Mesenchymal stem cell (in vitro differentiated cells and primary cell): ENCODE data around the gene OR1F1.

Experiments used
- DNase-seq: peaks from one replicate; pipeline ENCODE4 v3.0.0-alpha.2; 2013
- H2AFZ ChIP-seq: one replicate; pipeline ENCODE4 v1.6.1; 2013; ENCODE audit warnings: low read depth, mild to moderate bottlenecking, control low read depth, inconsistent platforms, low read length, moderate library complexity
- H2AK5ac ChIP-seq: 2 replicates; pipeline ENCODE4 v1.6.1; 2013; ENCODE audit warnings: low read length, moderate library complexity, mild to moderate bottlenecking, inconsistent platforms; ENCODE audit not compliant: severe bottlenecking
- H2BK120ac ChIP-seq: one replicate; pipeline ENCODE4 v1.6.1; 2013; ENCODE audit warnings: low read depth, mild to moderate bottlenecking, inconsistent platforms, low read length, moderate library complexity
- H2BK12ac ChIP-seq, 2 experiments: one replicate each; pipeline ENCODE4 v1.6.1; 2013; ENCODE audit warnings: inconsistent platforms in 2 of 2, low read length in 2 of 2, mild to moderate bottlenecking in 2 of 2, moderate library complexity in 2 of 2, control low read depth in 1 of 2
- H2BK15ac ChIP-seq: one replicate; pipeline ENCODE4 v1.6.1; 2013; ENCODE audit warnings: mild to moderate bottlenecking, low read depth, inconsistent platforms; ENCODE audit not compliant: poor library complexity, severe bottlenecking
- H2BK5ac ChIP-seq: 2 replicates; pipeline ENCODE4 v1.6.1; 2013; ENCODE audit warnings: low read depth, mild to moderate bottlenecking, low read length, control low read depth, inconsistent platforms; ENCODE audit not compliant: poor library complexity, severe bottlenecking
- H3K14ac ChIP-seq, 2 experiments: one replicate each; pipeline ENCODE4 v1.6.1; 2013; ENCODE audit warnings: inconsistent platforms in 2 of 2, low read length in 2 of 2, control low read depth in 1 of 2, mild to moderate bottlenecking in 1 of 2, moderate library complexity in 1 of 2
- H3K18ac ChIP-seq, 2 experiments: one replicate each; pipeline ENCODE4 v1.6.1; 2013; ENCODE audit warnings: inconsistent platforms in 2 of 2, low read length in 2 of 2, control low read depth in 1 of 2, low read depth in 1 of 2, mild to moderate bottlenecking in 1 of 2
- H3K23ac ChIP-seq, 2 experiments: one replicate each; pipeline ENCODE4 v1.6.1; 2013; ENCODE audit warnings: inconsistent platforms in 2 of 2, low read length in 2 of 2, mild to moderate bottlenecking in 2 of 2, moderate library complexity in 2 of 2, control low read depth in 1 of 2
- H3K27ac ChIP-seq: 2 replicates; pipeline ENCODE4 v1.5.1; 2013; ENCODE audit warnings: mild to moderate bottlenecking, moderate library complexity, low read length, control low read depth, inconsistent platforms; ENCODE audit not compliant: poor library complexity, severe bottlenecking
- H3K27me3 ChIP-seq, 2 experiments: 2 replicates each; pipeline versions ENCODE4 v1.6.1 to v1.7.0; 2013; ENCODE audit warnings: low read length in 2 of 2, mild to moderate bottlenecking in 2 of 2, moderate library complexity in 2 of 2, control low read depth in 1 of 2, inconsistent platforms in 1 of 2; ENCODE audit not compliant: control insufficient read depth in 1 of 2, insufficient read depth in 1 of 2
- H3K36me3 ChIP-seq, 2 experiments: 2 replicates each; pipeline versions ENCODE4 v1.6.1 to v1.7.0; 2013; ENCODE audit warnings: low read length in 2 of 2, control low read depth in 1 of 2, inconsistent platforms in 1 of 2, low read depth in 1 of 2, mild to moderate bottlenecking in 1 of 2; ENCODE audit not compliant: insufficient read depth in 2 of 2, control insufficient read depth in 1 of 2
- H3K4ac ChIP-seq, 2 experiments: one replicate each; pipeline ENCODE4 v1.6.1; 2013; ENCODE audit warnings: inconsistent platforms in 2 of 2, low read length in 2 of 2, mild to moderate bottlenecking in 2 of 2, moderate library complexity in 2 of 2, control low read depth in 1 of 2, low read depth in 1 of 2
- H3K4me1 ChIP-seq: 2 replicates; pipeline ENCODE4 v1.6.1; 2013; ENCODE audit warnings: low read depth, low read length, control low read depth; ENCODE audit not compliant: control insufficient read depth, insufficient read depth
- H3K4me2 ChIP-seq: 2 replicates; pipeline ENCODE4 v1.6.1; 2013; ENCODE audit warnings: low read length, mild to moderate bottlenecking, inconsistent platforms; ENCODE audit not compliant: poor library complexity, severe bottlenecking
- H3K4me3 ChIP-seq, 2 experiments: 2 replicates each; pipeline versions ENCODE4 v1.5.1 to v1.7.0; 2013; ENCODE audit warnings: low read length in 2 of 2, mild to moderate bottlenecking in 2 of 2, control low read depth in 1 of 2, low read depth in 1 of 2; ENCODE audit not compliant: insufficient read depth in 1 of 2
- H3K79me1 ChIP-seq: replicated peaks from 2 replicates; pipeline ENCODE4 v1.6.1; 2013; ENCODE audit warnings: mild to moderate bottlenecking, control low read depth, low read length, inconsistent platforms; ENCODE audit not compliant: poor library complexity, severe bottlenecking
- H3K9ac ChIP-seq: 2 replicates; pipeline ENCODE4 v1.7.0; 2013; ENCODE audit warnings: mild to moderate bottlenecking, low read length, moderate library complexity
- H3K9me3 ChIP-seq: 2 replicates; pipeline ENCODE4 v1.7.0; 2013; ENCODE audit warnings: mild to moderate bottlenecking, low read length; ENCODE audit not compliant: control insufficient read depth
- H4K8ac ChIP-seq: one replicate; pipeline ENCODE4 v1.6.1; 2013; ENCODE audit warnings: inconsistent platforms, mild to moderate bottlenecking, low read length, moderate library complexity
- H4K91ac ChIP-seq: one replicate; pipeline ENCODE4 v1.6.1; 2013; ENCODE audit warnings: mild to moderate bottlenecking, low read length, inconsistent platforms
- WGBS: methylation state at CpG from one replicate; pipeline ENCODE4 v1.1.7; 2013; ENCODE audit warnings: mixed read lengths; 5-methylcytosine and 5-hydroxymethylcytosine counted together

The OR1F1 gene

GRCh38 chr16:3157229-3158025 is 30.6 kb upstream of the OR1F1 start:
- peak overlapping the region in 1 of 2 experiments; percentile 13 for H3K14ac ChIP-seq
- WGBS: under 1% methylated on average over 53 of the region's 59 CpGs
- H3K27ac ChIP-seq: peak overlapping the region; percentile 55
- H2AFZ ChIP-seq: no peak overlapping the region
- peaks cover 16% of the 10 kb centered on the region for H3K4me1 ChIP-seq
- no peaks in the 10 kb centered on the region for H3K9me3 ChIP-seq
- no peak overlapping the region for H2BK120ac ChIP-seq
- H2BK15ac ChIP-seq: no peak overlapping the region
- peak overlapping the region; percentile 75 to 86 for H3K4me3 ChIP-seq
- H2BK12ac ChIP-seq: peak overlapping the region in 1 of 2 experiments; percentile 43
- H3K4ac ChIP-seq: peak overlapping the region in 1 of 2 experiments; percentile 1
- peak overlapping the region; percentile 76 for H4K91ac ChIP-seq
- peak overlapping the region; percentile 98 for H3K4me2 ChIP-seq
- H3K9ac ChIP-seq: peak overlapping the region; percentile 69
- H2AK5ac ChIP-seq: no peak overlapping the region
- peak overlapping the region in 1 of 2 experiments; percentile 16 for H3K18ac ChIP-seq
- no peak overlapping the region for H2BK5ac ChIP-seq
- H3K27me3 ChIP-seq: no peaks in the 10 kb centered on the region
- no peak overlapping the region for H4K8ac ChIP-seq
- peak; percentile 95 for DNase-seq
- H3K36me3 ChIP-seq: no peaks in the 10 kb centered on the region
- H3K23ac ChIP-seq: peak overlapping the region in 1 of 2 experiments; percentile 29
- no peaks in the 10 kb centered on the region for H3K79me1 ChIP-seq

- no peak overlapping the region for H2AK5ac ChIP-seq
- peak overlapping the region in 1 of 2 experiments; percentile 25 for H3K4ac ChIP-seq
- peak overlapping the region in 1 of 2 experiments; percentile 24 for H2BK12ac ChIP-seq
- peak overlapping the region; percentile 75 to 86 for H3K4me3 ChIP-seq
- H3K79me1 ChIP-seq: no peaks in the 10 kb centered on the region
- peak overlapping the region; percentile 76 for H4K8ac ChIP-seq
- peak overlapping the region; percentile 98 for H3K4me2 ChIP-seq
- H3K23ac ChIP-seq: peak overlapping the region in 1 of 2 experiments; percentile 89
- peak overlapping the region; percentile 69 for H3K9ac ChIP-seq
- DNase-seq: peak; percentile 58
- no peaks in the 10 kb centered on the region for H3K36me3 ChIP-seq
- H2BK120ac ChIP-seq: no peak overlapping the region
- H3K14ac ChIP-seq: peak overlapping the region in 1 of 2 experiments; percentile 57
- H2AFZ ChIP-seq: peak overlapping the region; percentile 80
- H3K27ac ChIP-seq: peak overlapping the region; percentile 55
- H2BK15ac ChIP-seq: no peak overlapping the region
- peak overlapping the region; percentile 4 to 38 for H3K18ac ChIP-seq
- no peaks in the 10 kb centered on the region for H3K27me3 ChIP-seq
- no peaks in the 10 kb centered on the region for H3K9me3 ChIP-seq
- peaks cover 13% of the 10 kb centered on the region for H3K4me1 ChIP-seq
- under 1% methylated on average over 27 of the region's 27 CpGs for WGBS
- H2BK5ac ChIP-seq: no peak overlapping the region
- no peak overlapping the region for H4K91ac ChIP-seq
These were observed 29.9 kb upstream of the OR1F1 start for GRCh38 chr16:3158026-3158509.

GRCh38 chr16:3158510-3159314 is 29.3 kb upstream of the OR1F1 start:
- Histone ChIP-seq H3K4me3 (peak overlapping the region; percentile 75 to 86), H2BK15ac (peak overlapping the region; percentile 87), H2BK5ac (no peak overlapping the region), H2BK120ac (peak overlapping the region; percentile 77), H3K9ac (peak overlapping the region; percentile 93), H3K4me2 (peak overlapping the region; percentile 98), H3K23ac (peak overlapping the region in 1 of 2 experiments; percentile 89), H3K9me3 (no peaks in the 10 kb centered on the region), H3K18ac (peak overlapping the region; percentile 87 to 89), H3K4me1 (peaks cover 13% of the 10 kb centered on the region), H3K79me1 (no peaks in the 10 kb centered on the region), H3K27me3 (no peaks in the 10 kb centered on the region), H4K8ac (peak overlapping the region; percentile 98), H3K4ac (peak overlapping the region; percentile 94 to 96), H2AK5ac (no peak overlapping the region), H3K14ac (peak overlapping the region in 1 of 2 experiments; percentile 88), H3K27ac (peak overlapping the region; percentile 92), H2BK12ac (peak overlapping the region; percentile 24 to 64), H2AFZ (peak overlapping the region; percentile 80), H4K91ac (peak overlapping the region; percentile 73), H3K36me3 (no peaks in the 10 kb centered on the region)
- DNase-seq: peak; percentile 87
- WGBS: under 1% methylated on average over 52 of the region's 70 CpGs
